GM18858 (cell line): ENCODE results near the gene PDPK1.
"Not testable (repeated sequence)": the region's sequence is repeated elsewhere in the genome, so short reads cannot be mapped to it uniquely, and the experiment has no call there.

Source experiments
- ATAC-seq: cut with Tn5 transposase; IDR thresholded peaks from one replicate; pipeline ENCODE4 v1.9.1; 2021; ENCODE audit not compliant: unreplicated experiment

Gene PDPK1

GRCh38 chr16:2539845-2540458, 2.1 kb downstream of the PDPK1 start:
- ATAC-seq, result not testable (repeated sequence)

GRCh38 chr16:2540912-2541311, 3.1 kb downstream of the PDPK1 start:
- not testable (repeated sequence) for ATAC-seq

- not testable (repeated sequence) for ATAC-seq
These were observed 3.6 kb downstream of the PDPK1 start for GRCh38 chr16:2541409-2541808.

- ATAC-seq, result not testable (repeated sequence)
These were observed 6.0 kb downstream of the PDPK1 start for GRCh38 chr16:2543771-2544170.

GRCh38 chr16:2550283-2550878, 12.6 kb downstream of the PDPK1 start:
- ATAC-seq, result not testable (repeated sequence)

- not testable (repeated sequence) for ATAC-seq
These were observed 13.6 kb downstream of the PDPK1 start for GRCh38 chr16:2551420-2551889.

- not testable (repeated sequence) for ATAC-seq
These were observed 17.0 kb downstream of the PDPK1 start for GRCh38 chr16:2554709-2555425.

GRCh38 chr16:2557150-2557549, 19.3 kb downstream of the PDPK1 start:
- not testable (repeated sequence) for ATAC-seq

GRCh38 chr16:2560131-2560797, 22.4 kb downstream of the PDPK1 start:
- ATAC-seq, result not testable (repeated sequence)

GRCh38 chr16:2560798-2561133, 22.9 kb downstream of the PDPK1 start:
- ATAC-seq, result not testable (repeated sequence)

GRCh38 chr16:2567506-2567905, 29.7 kb downstream of the PDPK1 start:
- not testable (repeated sequence) for ATAC-seq

- not testable (repeated sequence) for ATAC-seq
These were observed 30.8 kb downstream of the PDPK1 start for GRCh38 chr16:2568573-2568972.

- ATAC-seq, result not testable (repeated sequence)
These were observed 34.9 kb downstream of the PDPK1 start for GRCh38 chr16:2572704-2573103.

GRCh38 chr16:2575839-2576238, 38.0 kb downstream of the PDPK1 start:
- not testable (repeated sequence) for ATAC-seq

GRCh38 chr16:2577044-2577443, 39.2 kb downstream of the PDPK1 start:
- ATAC-seq, result not testable (repeated sequence)

- not testable (repeated sequence) for ATAC-seq
These were observed 41.1 kb downstream of the PDPK1 start for GRCh38 chr16:2578905-2579304.

GRCh38 chr16:2580143-2580542, 42.3 kb downstream of the PDPK1 start:
- not testable (repeated sequence) for ATAC-seq

- ATAC-seq, result not testable (repeated sequence)
These were observed 43.0 kb downstream of the PDPK1 start for GRCh38 chr16:2580818-2581217.

- ATAC-seq, result no peak
These were observed 47.2 kb downstream of the PDPK1 start for GRCh38 chr16:2584729-2585650.

- ATAC-seq, result no peak
These were observed 47.8 kb downstream of the PDPK1 start for GRCh38 chr16:2585651-2586081.
